NCI-H187 treated with DMSO at 0.1 percent for 48 hours (cell line): Measurements from ENCODE around the gene CTNND2.

Experiments
- DNase-seq: peaks from one replicate; lab custom pipeline; 2025; lab: John Stamatoyannopoulos, UW

The CTNND2 gene

DNA sequence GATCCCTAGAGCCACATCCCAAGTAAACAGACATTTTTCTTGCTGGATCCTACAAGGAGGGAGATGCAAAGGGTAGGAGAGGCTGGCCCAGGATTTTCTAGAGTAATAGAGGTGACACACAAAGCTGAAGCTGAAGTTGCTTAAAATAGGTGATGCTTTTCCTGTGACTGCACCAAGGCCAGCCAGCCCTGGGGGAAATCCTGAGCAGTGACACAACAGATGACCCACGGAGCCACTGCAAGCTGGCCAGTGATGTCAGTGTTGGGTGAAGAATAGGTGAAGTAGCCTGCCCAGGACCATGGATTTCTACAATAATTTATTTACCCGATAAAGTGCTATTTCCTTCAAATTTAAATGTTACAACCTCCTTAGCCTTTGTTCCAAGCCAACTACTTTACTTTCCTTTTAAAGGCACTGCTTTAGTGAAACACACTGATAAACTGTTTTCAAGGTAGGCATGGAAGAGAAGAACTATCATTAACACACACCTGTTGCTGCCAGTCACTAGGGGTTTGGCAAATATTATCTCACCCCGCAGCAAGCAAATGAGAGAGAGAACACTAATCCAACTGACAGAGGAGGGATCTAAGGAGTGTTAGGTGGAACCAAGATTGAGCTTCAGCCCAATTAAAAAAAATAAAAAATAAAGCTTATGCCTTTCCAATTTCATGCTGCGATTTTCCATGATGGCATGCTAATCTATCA lies 123.5 kb downstream of the CTNND2 start:
- DNase-seq = no peak

DNA sequence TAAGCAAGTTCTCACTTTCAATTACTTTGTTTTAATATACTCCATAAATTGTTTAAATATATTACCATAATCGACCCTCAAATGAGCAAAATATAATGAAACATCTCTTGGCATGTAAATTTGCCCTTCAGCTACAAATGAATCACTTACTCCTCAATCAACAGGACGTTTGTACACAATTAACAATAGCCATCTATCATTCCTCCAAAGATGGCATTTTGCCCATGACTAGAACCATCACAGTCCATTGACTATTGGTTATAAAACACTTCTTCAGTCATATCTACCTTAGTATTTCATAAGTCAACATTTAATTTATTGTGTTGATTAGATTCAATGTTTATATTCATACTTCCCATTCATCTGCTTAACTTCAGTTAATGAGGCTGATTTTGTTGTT lies 127.2 kb downstream of the CTNND2 start:
- DNase-seq = no peak

DNA sequence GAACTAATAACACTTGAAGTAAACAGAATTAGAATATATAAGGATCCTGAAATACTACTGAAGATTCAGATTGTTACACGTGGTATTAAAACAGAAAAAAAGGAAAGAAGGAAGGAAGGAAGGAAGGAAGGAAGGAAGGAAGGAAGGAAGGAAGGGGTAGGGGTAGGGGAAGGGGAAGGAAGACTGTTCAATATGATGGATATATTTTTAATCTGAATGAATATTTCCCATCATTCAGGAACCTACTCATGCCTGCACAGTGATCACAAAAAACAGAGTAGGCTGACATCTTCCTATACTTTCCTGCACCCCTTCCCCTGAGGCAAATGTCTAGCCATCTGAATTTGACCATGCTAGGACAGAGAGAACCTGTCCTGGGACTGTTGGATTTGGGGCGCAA lies 133.9 kb downstream of the CTNND2 start:
- no peak for DNase-seq

DNA sequence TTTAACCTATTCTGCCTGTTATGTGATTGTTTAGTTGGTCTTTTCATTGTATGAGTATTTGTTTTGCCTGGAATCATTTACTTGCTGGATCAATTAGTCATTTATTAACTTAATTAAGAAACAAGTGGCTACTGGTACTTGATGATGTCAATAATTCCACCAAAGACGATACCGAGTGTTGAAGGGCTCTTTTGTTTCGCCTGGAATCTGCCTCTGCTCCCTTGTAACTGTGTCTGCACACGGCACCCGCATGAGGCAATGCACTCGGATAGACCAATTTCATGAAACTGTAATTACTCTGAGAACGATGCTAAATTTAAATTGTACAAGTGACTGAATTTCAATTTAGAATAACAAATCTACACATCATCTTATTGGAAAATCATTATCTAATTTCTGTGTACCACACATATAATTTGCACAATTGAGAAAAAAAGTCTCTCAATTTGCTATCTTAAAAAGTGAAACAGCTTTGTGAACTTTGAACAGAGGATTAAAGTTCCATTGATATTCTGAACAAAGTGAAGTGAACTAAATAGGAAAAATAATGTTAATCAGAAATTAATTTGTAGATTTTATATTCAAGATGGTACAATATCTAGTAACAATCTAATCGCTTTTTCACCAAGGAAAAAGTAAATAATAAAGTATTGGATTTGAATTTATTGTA lies 143.2 kb downstream of the CTNND2 start:
- DNase-seq = no peak

DNA sequence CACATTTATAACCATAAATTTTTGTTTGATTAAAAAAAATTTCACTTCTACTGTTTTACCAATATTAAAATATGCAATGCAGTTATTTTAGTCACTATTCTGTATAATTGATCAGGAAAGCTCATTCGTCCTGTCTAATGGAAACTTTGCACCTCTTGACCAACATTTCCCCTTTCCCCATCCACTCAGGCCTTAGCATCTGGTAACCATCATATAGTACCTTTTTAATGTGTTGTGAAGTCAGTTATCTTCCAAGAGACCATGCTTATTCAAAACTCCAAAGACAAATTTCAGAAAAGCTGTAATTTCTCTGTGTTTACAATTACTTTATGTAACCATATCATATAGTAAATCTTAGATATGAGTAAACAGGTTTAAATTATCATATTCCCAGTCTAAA lies 145.9 kb downstream of the CTNND2 start:
- no peak for DNase-seq

DNA sequence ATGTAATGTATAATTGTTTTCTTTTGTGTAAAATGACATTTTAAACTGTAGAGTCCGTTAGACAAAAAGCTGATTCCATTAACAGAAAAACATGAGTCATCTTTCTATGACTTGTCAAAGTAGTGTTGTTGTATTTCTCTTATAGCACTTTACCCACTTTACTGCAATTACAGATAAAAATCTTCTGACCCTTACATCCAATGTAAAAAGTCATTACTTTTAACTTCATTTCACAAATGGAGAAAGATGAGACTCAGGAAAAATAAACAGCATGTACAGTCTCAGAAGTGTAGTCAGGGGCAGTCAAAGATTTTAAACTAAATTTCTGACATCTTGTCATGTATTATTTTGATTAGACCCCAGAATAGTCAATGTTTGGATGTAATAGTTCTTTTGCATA lies 146.6 kb downstream of the CTNND2 start:
- DNase-seq = no peak

DNA sequence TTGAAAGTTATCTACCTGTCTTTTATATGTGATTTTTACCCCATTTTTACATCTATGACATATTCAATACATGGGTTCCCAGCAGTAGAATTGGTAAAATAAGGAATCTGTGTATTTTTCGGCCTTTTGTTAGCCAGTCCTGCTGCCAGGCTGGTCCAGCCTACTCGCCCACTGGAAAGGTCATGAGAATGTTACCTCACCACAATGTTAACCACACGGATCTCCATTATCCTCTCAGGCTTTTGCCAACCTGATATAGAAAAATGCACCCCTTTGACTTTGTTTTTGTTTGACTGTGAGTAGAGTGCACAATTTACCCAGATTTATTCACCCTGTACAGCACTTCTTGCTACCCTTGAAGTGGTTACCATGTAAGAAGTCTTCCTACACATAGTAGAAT lies 167.2 kb downstream of the CTNND2 start:
- DNase-seq = no peak

DNA sequence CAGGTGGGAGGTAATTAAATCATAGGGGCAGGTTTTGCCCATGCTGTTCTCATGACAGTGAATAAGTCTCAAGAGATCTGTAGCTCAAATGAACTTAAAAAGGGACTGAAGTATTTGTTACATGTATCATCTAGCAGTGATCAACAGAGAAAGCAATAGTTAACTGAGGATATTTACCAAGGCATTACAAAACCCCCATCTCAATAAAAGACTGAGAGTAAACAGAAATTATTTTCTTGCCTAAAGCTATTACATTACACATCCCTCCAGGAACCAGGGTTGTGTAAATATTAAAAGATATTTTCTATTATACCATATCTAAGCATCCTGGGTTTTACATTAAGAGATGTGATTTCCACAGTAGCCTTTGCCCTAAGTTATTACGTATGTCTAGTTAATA lies 169.9 kb downstream of the CTNND2 start:
- no peak for DNase-seq

DNA sequence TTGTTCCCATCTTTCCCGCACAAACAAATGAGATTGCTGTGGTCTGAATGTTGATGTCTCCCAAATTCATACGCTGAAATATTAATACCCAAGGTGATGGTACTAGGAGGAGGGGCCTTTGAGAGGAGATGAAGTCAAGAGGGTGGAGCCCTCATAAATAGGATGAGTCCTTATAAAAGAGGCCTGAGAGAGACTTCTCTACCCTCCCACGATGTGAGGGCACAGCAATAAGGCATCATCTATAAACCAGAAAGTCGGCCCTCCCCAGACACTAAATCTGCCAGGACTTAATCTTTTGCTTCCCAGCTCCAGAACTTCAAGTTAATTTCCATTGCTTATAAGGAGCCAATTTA lies 170.4 kb downstream of the CTNND2 start:
- DNase-seq = no peak

DNA sequence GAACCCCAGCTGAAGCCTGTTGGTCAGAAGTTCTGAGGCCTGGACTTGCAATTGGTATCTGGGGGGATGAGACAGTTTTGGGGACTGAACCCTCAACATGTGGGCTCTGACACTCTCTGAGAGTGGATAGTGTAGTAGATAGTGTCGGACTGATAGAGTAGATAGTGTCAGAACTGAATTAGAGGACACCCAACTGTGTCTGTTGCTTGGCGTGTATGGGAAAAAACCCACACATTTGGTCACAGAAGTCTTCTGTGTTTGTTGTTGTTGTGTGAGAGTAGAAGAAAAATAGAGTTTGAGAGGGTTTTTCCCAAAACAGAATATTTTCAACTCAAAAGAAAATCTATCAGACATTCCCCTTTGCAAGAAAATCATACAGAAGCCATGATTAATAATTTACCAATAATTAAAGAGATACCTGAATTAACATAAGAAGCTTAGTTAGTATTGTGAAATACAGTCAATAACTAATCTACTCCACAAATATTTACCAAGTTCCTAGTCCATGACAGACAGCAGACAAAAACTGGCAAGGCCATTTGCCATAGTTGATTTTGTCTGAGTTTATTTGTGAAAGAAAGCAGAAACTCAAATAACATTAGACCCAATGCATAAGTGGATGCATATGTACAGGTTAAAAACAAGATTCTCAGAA lies 170.9 kb downstream of the CTNND2 start:
- no peak for DNase-seq

DNA sequence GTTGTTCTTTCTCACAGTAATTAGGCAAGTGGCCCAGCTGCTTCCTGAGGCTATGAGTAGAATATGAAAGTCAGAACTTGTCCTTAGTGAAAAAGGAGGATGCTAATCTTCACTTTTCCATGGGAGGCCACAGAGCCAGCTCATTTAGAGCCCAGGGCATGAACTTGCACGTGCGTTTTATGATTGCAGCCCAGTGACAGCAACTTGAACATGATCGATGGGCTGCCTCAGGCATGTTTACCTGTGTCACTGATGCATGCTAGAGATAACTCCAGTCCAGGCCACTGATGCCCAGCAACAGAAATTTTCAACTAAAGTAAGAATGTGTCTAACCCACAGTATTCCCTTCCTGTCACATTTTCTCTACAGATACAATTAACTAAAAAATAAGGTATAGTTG lies 179.3 kb downstream of the CTNND2 start:
- DNase-seq = no peak

DNA sequence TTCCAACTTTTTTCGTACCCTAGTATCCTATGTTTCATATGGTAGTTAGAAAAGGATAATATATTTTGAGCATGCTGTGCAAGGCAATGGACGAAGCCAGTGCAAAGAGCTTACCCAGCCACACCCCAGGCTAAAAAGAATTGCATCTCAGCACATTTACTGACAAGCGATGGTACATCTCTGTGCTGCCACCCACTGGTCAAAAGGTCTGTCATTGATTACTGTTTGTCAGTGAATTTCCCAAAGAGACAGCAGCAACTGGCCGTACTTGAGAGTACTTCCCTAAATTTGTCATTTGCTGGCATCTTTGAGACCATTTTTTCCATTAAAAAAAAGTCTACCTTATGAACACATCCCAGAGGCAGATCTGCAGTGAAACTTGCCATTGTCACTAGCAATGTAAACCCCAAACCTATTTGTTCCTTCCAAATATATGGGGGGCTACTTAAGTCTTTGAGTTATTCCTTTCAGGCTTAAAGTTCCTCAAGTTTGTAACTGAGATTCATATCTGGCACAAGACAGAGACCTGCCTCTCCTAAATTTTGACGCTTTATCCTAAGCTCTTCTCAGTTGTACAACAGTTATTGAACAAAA lies 184.3 kb downstream of the CTNND2 start:
- peak; percentile 43 for DNase-seq

DNA sequence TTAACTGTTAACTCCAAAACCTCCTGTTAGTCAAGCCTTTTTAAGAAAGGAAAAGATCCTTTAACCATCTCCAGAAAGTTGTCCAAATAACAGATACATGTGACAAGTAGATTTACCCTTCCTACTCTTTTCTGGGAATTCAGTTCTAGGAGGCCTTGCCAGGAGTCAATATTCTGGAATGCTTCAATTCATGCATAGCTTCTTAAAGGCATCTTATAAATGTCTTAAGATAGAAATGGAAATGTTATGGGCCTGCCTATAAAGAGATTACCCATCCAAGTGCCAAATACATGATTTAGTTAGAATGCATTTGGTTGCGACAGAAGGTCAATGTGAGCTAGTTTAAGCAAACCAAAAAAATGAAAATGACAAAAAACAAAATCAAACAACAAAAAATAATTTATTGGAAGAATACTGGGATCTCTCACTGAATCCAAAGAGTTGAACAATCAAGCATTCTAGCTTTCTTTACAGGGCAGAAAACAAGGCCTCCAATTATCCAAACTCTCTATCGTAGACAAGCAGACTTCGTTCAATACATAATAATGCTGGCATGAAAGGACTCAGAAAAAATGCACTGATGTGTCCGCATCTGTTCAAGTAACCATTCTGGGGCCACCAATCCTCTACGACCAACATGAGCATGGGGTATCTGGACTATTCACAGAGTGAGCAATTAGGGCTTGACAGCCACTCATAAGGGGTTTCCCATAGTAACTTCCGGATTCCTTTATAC lies 188.6 kb downstream of the CTNND2 start:
- no peak for DNase-seq

DNA sequence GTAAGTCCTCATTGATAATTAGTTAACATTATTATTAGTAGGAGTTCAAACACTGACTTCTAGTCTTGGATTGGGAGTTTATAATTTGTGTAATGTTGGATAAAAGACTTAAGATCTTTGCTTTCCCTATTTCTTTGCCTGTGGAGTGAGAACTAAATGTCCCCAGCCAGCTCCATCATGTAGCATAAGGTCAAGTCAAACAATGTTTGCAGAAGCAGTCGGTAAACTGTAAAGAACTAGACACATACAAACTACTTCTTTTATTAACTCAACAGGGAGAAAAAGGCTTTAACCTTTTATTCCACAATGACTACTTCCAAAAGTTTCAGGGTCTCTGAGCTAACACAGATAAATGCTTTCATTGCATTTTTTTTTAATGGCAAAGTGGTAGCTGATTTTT lies 192.3 kb downstream of the CTNND2 start:
- no peak for DNase-seq

DNA sequence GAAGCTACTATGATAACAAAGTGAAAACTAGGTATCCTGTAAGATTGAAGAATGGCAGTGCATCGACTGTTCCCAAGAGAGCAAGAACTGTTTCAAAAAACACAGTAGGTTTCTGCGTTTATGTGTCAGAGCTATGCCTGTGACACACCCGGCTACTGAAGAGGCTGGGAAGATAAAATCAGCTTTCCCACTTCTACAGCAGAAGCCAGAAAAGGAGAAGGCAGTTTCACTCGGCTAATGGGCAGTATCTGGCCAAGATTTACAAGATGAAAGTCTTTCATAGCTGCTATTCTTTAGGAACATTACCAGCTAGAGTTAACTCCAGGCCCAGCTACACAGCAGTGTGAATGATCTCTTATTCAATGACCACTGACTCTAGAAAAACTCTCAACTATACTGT lies 195.2 kb downstream of the CTNND2 start:
- DNase-seq = no peak

DNA sequence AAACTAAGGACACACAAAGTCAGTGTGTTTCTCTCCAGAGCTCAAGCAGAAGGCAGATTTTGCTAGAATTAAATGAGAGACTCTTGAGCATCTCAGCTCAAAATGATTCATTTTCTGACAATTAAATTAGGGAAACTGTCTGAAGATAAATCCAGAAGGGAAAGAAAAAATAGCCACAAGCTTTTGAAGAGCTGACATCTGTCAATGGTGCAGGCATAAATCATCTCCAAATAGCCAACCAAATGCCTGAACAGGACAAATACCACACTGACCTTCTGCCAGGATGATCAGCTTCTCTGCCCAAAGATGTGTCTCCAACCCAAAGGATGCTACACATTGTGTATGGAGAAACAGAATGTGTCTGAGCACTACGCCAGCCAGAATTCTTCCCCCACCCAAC lies 199.3 kb downstream of the CTNND2 start:
- DNase-seq = no peak

DNA sequence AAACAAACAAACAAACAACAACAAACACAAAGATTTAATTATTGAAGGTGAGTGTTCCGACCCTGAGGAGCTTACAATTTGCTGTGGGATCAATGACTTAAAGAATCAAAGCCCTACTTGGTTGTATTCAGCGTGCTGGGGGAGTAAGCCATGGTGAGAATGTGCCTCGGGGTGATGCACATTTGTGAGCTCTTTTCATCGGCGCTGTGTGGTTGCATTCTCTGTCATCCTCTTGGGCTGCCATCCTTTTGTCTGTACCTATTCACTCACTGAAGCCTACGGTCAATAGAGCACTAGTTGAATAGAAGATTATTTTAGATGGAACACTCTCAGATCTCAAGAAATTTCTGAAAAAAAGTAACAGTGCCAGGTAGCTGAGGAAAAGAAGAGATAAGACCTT lies 203.9 kb downstream of the CTNND2 start:
- DNase-seq = no peak

DNA sequence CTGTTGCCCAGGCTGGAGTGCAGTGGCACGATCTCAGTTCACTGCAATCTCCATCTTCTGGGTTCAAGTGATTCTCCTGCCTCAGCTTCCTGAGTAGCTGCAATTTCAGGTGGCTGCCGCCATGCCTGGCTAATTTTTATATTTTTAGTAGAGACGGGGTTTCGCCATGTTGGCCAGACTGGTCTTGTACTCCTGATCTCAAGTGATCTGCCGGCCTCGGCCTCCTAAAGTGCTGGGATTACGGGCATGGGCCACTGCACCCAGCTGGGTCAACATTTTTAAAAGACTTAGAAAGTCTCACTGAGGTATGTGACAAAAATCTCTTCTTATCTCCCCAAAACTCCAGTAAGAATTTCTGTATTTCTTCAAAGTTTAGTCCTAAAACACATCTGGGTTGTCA lies 211.6 kb downstream of the CTNND2 start:
- DNase-seq = no peak

DNA sequence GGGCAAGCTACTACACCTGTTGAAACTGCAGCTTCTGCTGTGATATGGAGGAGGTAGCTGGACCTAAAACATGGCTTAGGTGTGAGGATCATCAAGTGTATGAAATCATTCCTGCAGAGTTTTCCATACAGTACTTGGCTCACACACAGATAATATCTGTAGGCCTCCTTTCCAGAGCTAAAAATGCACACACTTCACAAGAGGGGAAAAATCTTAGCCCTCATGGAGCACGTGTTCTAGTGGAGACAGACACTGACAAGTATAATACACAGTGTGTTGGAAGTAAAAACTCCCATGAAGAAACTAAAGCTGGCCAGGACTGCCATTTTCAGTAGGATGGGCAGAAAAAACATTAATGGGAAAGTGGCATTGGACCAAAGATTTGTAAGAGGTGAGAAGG lies 216.7 kb downstream of the CTNND2 start:
- no peak for DNase-seq

DNA sequence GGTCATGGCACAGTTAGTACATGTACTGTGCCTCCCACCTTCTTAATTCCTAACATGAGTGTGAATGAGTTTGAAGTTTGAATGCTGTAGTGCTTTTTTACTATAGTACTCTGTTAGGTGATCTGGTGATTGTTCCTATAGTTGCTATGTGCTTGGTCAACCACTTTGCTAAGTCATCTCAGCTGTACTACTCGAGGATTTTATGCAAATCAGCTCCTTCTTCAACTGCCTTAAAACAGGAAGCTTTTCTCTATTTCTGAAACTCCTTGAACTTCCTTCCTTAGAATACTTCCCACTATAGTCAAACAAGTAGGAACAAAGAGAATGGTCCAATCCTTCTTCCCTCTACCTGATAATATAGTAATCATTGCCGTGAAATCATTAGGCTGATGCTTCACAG lies 219.6 kb downstream of the CTNND2 start:
- DNase-seq = no peak

DNA sequence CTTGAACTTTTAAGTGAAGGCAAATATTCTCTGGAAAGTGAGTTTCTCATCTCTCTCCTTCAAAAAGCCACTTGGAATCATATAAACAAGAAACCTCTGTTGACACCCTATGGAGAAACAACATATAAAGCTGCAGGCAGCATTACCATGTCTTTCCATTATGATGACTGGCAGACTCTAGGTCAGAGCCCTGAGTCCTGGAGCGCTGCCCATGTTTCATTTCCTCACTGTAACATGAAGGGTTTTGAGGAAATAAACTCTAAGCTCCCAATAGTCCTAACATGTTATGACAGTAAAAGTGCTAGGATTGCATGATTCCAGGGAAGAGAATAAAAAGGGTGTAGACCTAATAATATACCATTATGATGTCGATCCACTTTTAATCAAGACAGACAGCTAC lies 220.6 kb downstream of the CTNND2 start:
- DNase-seq = no peak

DNA sequence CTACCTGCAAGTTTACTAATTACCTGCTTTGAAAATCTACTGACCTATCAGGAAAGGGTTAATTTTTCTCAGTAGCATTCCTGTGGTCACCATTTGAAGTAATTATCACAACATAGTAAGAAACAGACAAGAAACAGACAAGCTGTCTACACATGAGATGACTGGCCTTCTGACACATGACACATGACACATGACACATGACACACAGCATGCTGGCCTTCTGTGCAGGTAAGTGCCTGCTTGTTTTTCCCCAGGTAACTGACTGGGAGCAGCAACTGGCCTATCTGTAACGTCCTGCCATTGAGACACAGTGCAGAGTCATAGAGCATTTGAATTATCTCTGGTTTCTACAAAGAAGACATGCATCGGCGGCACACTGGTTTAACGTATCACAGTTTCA lies 222.4 kb downstream of the CTNND2 start:
- DNase-seq = no peak

DNA sequence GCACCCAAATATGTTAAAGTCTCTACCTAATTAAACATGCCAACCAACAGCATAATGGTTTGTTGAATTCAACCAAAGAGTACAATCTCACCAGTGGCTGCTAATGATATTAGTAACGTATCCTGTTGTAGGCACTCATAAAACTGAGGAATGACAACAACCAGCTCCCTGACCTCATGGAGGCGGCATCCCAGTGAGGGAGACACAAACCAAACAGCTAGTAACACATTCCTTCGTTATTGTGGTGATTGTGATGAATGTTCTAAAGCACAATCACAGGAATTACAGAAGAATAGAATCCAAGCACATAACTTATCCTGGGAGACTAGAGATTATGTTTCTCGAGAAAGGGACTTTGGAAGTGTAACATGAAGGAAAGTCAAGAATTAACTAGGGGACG lies 224.6 kb downstream of the CTNND2 start:
- DNase-seq = no peak
